ENCODE data around the gene ZNF365.
"Not testable (repeated sequence)": the region's sequence is repeated elsewhere in the genome, so short reads cannot be mapped to it uniquely, and the experiment has no call there.

The ZNF365 gene

GRCh38 chr10:62373995-62374861, at the start of gene ZNF365:
ZNF365 (plus strand) TSS chr10:62374369; CDS start chr10:62376194, 1,825 bp downstream.
- DNase-seq, result peak; percentile 38

GRCh38 chr10:62326176-62326575, 48.0 kb upstream of the ZNF365 start:
- no peak for DNase-seq

GRCh38 chr10:62327885-62328284, 46.3 kb upstream of the ZNF365 start:
- no peak for DNase-seq

- no peak for DNase-seq
These were observed 44.0 kb upstream of the ZNF365 start for GRCh38 chr10:62330213-62330612.

- DNase-seq, result no peak
These were observed 41.8 kb upstream of the ZNF365 start for GRCh38 chr10:62332406-62332805.

- DNase-seq, result no peak
These were observed 40.9 kb upstream of the ZNF365 start for GRCh38 chr10:62333135-62333889.

- no peak for DNase-seq
These were observed 40.0 kb upstream of the ZNF365 start for GRCh38 chr10:62333988-62334682.

- no peak for DNase-seq
These were observed 38.8 kb upstream of the ZNF365 start for GRCh38 chr10:62335326-62335725.

GRCh38 chr10:62336404-62336803, 37.8 kb upstream of the ZNF365 start:
- no peak for DNase-seq

- DNase-seq, result no peak
These were observed 32.8 kb upstream of the ZNF365 start for GRCh38 chr10:62341419-62341818.

GRCh38 chr10:62343000-62343399, 31.2 kb upstream of the ZNF365 start:
- DNase-seq, result no peak

GRCh38 chr10:62348029-62348428, 26.1 kb upstream of the ZNF365 start:
- DNase-seq, result no peak

GRCh38 chr10:62352356-62352970, 21.7 kb upstream of the ZNF365 start:
- DNase-seq, result no peak

- DNase-seq, result no peak
These were observed 19.3 kb upstream of the ZNF365 start for GRCh38 chr10:62354916-62355315.

- DNase-seq, result no peak
These were observed 17.7 kb upstream of the ZNF365 start for GRCh38 chr10:62356447-62356846.

- DNase-seq, result not testable (repeated sequence)
These were observed 16.0 kb upstream of the ZNF365 start for GRCh38 chr10:62358151-62358550.

- no peak for DNase-seq
These were observed 552 bp upstream of the ZNF365 start for GRCh38 chr10:62373639-62373994.

GRCh38 chr10:62374862-62375710, 917 bp downstream of the ZNF365 start:
- DNase-seq, result no peak

GRCh38 chr10:62376071-62377025, 2.2 kb downstream of the ZNF365 start:
- no peak for DNase-seq

- no peak for DNase-seq
These were observed 2.9 kb downstream of the ZNF365 start for GRCh38 chr10:62377026-62377415.

GRCh38 chr10:62377966-62378365, 3.8 kb downstream of the ZNF365 start:
- no peak for DNase-seq

All from stimulated activated CD4-positive, alpha-beta T cell treated with anti-CD3 and anti-CD28 coated beads, Interleukin-12 subunit alpha, Interleukin-12 subunit beta, amount 100 ng/mL, for 4 hours (primary cell).